Astrocyte (in vitro differentiated cells and primary cell): Measurements from ENCODE around the gene LTBP3.

ENCODE experiments used
- CTCF ChIP-seq: IDR thresholded peaks from 2 replicates; pipeline ENCODE4 v1.5.1; 2011; ENCODE audit warnings: low read depth, mild to moderate bottlenecking, inconsistent platforms, low read length, moderate library complexity; ENCODE audit not compliant: insufficient read depth
- EZH2 ChIP-seq: IDR thresholded peaks from 2 replicates; pipeline ENCODE4 v1.6.1; 2012; ENCODE audit warnings: mild to moderate bottlenecking, low read length, inconsistent platforms; ENCODE audit not compliant: insufficient read depth

- no peak for TF ChIP-seq CTCF
- no peak for TF ChIP-seq EZH2
Observed at GRCh38 chr11:65580756-65581155, 22.6 kb upstream of the LTBP3 start.
